ENCODE results near the gene INAVA.

- TF ChIP-seq CTCF (IDR thresholded peaks at IDR 0.05) (no peak), POLR2AphosphoS5 (IDR thresholded peaks at IDR 0.05; ENCODE audit: insufficient read depth in 1 of 2, low read depth in 1 of 2) (no peak), POLR2A (IDR thresholded peaks at IDR 0.05) (no peak)
Measured at GRCh38 chr1:200960948-200961340, 66.2 kb downstream of the INAVA start.
